Measurements from ENCODE around the gene PLA2G1B.

DNA sequence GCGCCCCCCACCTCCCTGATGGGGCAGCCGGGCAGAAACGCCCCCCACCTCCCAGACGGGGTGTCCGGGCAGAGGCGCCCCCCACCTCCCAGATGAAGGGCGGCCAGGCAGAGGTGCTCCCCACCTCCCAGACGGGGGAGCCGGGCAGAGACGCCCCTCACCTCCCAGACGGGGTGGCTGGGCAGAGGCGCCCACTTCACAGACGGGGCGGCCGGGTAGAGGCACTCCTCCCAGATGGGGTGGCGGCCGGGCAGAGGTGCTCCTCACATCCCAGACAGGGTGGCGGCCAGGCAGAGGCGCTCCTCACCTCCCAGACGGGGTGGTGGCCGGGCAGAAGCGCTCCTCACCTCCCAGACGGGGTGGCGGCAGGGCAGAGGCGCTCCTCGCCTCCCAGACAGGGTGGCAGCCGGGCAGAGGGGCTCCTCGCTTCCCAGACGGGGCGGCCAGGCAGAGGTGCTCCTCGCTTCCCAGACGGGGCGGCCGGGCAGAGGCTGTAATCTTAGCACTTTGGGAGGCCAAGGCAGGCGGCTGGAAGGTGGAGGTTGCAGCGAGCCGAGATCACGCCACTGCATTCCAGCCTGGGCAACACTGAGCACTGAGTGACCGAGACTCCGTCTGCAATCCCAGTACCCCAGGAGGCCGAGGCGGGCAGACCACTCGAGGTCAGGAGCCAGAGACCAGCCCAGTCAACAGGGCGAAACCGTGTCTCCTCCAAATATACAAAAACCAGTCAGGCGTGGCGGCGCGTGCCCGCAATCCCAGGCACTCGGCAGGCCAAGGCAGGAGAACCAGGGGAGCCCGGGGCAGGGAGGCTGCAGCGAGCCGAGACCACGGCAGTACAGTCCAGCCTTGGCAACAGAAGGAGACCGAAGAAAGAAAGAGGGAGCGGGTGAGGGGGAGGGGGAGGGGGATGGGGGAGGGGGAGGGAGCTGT lies 49.2 kb downstream of the PLA2G1B start:
- no peak for TF ChIP-seq EZH2phosphoT487 (IDR thresholded peaks at IDR 0.05; ENCODE audit: borderline replicate concordance)
- TF ChIP-seq, protein P1, sequence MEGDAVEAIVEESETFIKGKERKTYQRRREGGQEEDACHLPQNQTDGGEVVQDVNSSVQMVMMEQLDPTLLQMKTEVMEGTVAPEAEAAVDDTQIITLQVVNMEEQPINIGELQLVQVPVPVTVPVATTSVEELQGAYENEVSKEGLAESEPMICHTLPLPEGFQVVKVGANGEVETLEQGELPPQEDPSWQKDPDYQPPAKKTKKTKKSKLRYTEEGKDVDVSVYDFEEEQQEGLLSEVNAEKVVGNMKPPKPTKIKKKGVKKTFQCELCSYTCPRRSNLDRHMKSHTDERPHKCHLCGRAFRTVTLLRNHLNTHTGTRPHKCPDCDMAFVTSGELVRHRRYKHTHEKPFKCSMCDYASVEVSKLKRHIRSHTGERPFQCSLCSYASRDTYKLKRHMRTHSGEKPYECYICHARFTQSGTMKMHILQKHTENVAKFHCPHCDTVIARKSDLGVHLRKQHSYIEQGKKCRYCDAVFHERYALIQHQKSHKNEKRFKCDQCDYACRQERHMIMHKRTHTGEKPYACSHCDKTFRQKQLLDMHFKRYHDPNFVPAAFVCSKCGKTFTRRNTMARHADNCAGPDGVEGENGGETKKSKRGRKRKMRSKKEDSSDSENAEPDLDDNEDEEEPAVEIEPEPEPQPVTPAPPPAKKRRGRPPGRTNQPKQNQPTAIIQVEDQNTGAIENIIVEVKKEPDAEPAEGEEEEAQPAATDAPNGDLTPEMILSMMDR (conservative IDR thresholded peaks at IDR 0.05; ENCODE audit: low read length): no peak

Measured in Loucy (cell line).